DMS 273 (cell line): ENCODE results near the gene SULT1C4.
"Not testable (repeated sequence)": the region's sequence is repeated elsewhere in the genome, so short reads cannot be mapped to it uniquely, and the experiment has no call there.

Source experiments
- DNase-seq: peaks from one replicate; lab custom pipeline; 2025; ENCODE audit not compliant: unreplicated experiment; lab: John Stamatoyannopoulos, UW

SULT1C4 gene

GRCh38 chr2:108377815-108378630 is at the start of gene SULT1C4:
Gene SULT1C4 (plus strand): TSS chr2:108377954. CDS start chr2:108378338, 384 bp downstream.
- no peak for DNase-seq

GRCh38 chr2:108329771-108330170 is 48.0 kb upstream of the SULT1C4 start:
- no peak for DNase-seq

GRCh38 chr2:108330979-108331378 is 46.8 kb upstream of the SULT1C4 start:
- no peak for DNase-seq

- DNase-seq: no peak
Observed at GRCh38 chr2:108345951-108346350, 31.8 kb upstream of the SULT1C4 start.

GRCh38 chr2:108346827-108347226 is 30.9 kb upstream of the SULT1C4 start:
- no peak for DNase-seq

- no peak for DNase-seq
Observed at GRCh38 chr2:108347786-108348185, 30.0 kb upstream of the SULT1C4 start.

GRCh38 chr2:108348816-108349570 is 28.8 kb upstream of the SULT1C4 start:
- DNase-seq: no peak

- DNase-seq: no peak
Observed at GRCh38 chr2:108349571-108349928, 28.2 kb upstream of the SULT1C4 start.

- no peak for DNase-seq
Observed at GRCh38 chr2:108351889-108352288, 25.9 kb upstream of the SULT1C4 start.

- DNase-seq: no peak
Observed at GRCh38 chr2:108354136-108354535, 23.6 kb upstream of the SULT1C4 start.

GRCh38 chr2:108355906-108356734 is 21.6 kb upstream of the SULT1C4 start:
- DNase-seq: peak; percentile 9

GRCh38 chr2:108359336-108359735 is 18.4 kb upstream of the SULT1C4 start:
- not testable (repeated sequence) for DNase-seq

GRCh38 chr2:108360776-108361468 is 16.8 kb upstream of the SULT1C4 start:
- no peak for DNase-seq

- DNase-seq: no peak
Observed at GRCh38 chr2:108363024-108363907, 14.5 kb upstream of the SULT1C4 start.

- DNase-seq: no peak
Observed at GRCh38 chr2:108363908-108364225, 13.9 kb upstream of the SULT1C4 start.

GRCh38 chr2:108364676-108365297 is 13.0 kb upstream of the SULT1C4 start:
- DNase-seq: peak; percentile 8

- DNase-seq: no peak
Observed at GRCh38 chr2:108365656-108366055, 12.1 kb upstream of the SULT1C4 start.

- DNase-seq: no peak
Observed at GRCh38 chr2:108367014-108367413, 10.7 kb upstream of the SULT1C4 start.

GRCh38 chr2:108367561-108368175 is 10.1 kb upstream of the SULT1C4 start:
- no peak for DNase-seq
